OCI-LY7 (cell line): ENCODE measurements around the gene PEX10.

Experiments
- EZH2phosphoT487 ChIP-seq: fragments of 200-600 bp; sonication (generic); IDR thresholded peaks from 2 replicates; pipeline ENCODE4 v1.6.1; 2018; ENCODE audit warnings: low read depth, borderline replicate concordance, mild to moderate bottlenecking, mixed run types, antibody characterized with exemption, low read length, moderate library complexity, mixed read lengths
- TF ChIP-seq, protein P1 (sequence below): fragments of 200-600 bp; sonication (generic); conservative IDR thresholded peaks from 2 replicates; pipeline ENCODE4 v1.5.1; 2014; ENCODE audit warnings: mild to moderate bottlenecking, antibody characterized with exemption, low read length, moderate library complexity, mixed read lengths

DNA sequence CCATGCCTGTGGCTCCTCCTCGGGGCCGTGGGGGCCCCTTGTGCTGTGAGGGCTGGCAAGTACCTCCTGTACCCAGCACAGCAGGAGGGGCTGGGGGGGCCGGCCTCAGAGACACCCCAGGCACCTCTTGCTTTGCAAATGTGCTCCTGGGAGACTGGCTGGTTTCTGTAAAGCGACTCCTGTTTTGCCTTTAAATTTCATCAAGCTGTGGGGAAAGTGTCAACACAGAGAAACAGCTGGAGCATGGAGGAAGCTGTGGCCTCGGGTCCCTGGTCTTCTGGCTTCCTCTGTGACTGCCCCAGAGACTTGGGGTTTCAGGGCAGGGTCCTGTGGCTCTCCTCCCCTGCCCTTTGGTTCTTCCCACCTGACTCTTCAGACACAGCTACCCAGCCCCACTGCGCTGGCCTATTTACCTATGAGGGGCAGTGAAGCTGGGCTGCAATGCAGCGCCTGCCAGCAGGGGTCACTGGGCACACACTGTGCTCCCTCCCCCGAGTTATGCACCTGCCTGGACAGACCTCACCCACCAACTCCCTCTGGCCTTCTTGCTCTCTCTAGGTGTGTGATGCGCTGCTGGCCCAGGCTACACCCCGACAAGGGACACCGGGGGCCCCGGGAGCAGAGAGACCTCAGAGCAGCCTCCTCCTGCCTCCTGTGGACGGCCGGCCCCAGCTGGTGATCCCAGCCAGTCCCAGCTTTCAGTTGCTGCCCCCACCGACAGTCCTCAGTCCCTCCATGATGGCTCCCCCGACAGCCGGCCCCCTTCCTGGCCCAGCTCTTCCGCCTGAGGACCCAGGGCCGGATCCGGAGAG, 17.6 kb upstream of the PEX10 start:
- TF ChIP-seq, protein P1, sequence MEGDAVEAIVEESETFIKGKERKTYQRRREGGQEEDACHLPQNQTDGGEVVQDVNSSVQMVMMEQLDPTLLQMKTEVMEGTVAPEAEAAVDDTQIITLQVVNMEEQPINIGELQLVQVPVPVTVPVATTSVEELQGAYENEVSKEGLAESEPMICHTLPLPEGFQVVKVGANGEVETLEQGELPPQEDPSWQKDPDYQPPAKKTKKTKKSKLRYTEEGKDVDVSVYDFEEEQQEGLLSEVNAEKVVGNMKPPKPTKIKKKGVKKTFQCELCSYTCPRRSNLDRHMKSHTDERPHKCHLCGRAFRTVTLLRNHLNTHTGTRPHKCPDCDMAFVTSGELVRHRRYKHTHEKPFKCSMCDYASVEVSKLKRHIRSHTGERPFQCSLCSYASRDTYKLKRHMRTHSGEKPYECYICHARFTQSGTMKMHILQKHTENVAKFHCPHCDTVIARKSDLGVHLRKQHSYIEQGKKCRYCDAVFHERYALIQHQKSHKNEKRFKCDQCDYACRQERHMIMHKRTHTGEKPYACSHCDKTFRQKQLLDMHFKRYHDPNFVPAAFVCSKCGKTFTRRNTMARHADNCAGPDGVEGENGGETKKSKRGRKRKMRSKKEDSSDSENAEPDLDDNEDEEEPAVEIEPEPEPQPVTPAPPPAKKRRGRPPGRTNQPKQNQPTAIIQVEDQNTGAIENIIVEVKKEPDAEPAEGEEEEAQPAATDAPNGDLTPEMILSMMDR, result peak; percentile 67
- no peak for TF ChIP-seq EZH2phosphoT487
